GM12864 (cell line): ENCODE results near the gene PIN1.
"Not testable (repeated sequence)": the region's sequence is repeated elsewhere in the genome, so short reads cannot be mapped to it uniquely, and the experiment has no call there.

Source experiments
- DNase-seq: peaks from one replicate; pipeline ENCODE4 v3.0.0-alpha.2; 2011; ENCODE audit warnings: low read depth
- H3K4me3 ChIP-seq: 2 replicates; pipeline ENCODE4 v1.5.1; 2011; ENCODE audit warnings: mild to moderate bottlenecking, low read depth, low read length, control low read depth
- CTCF ChIP-seq: IDR thresholded peaks from 2 replicates; pipeline ENCODE4 v1.5.1; 2011; ENCODE audit warnings: low read depth, mild to moderate bottlenecking, moderate library complexity, low read length, control low read depth, inconsistent platforms; ENCODE audit errors: missing control alignments

PIN1 gene

GRCh38 chr19:9834726-9835506 is at the start of gene PIN1:
Gene PIN1 (plus strand): TSS chr19:9835318. CDS start chr19:9835345, 27 bp downstream.
- TF ChIP-seq CTCF, result peak; percentile 36
- DNase-seq, result peak; percentile 94
- H3K4me3 ChIP-seq, result peak within 1 kb of the TSS; percentile 97

- peak overlapping the region; percentile 79 for H3K4me3 ChIP-seq
- peak; percentile 84 for DNase-seq
- no peak for TF ChIP-seq CTCF
These were observed 49.5 kb upstream of the PIN1 start for GRCh38 chr19:9785367-9786331.

- no peak for TF ChIP-seq CTCF
- peak overlapping the region; percentile 79 for H3K4me3 ChIP-seq
These were observed 48.8 kb upstream of the PIN1 start for GRCh38 chr19:9786342-9786741.

GRCh38 chr19:9786819-9787218 is 48.3 kb upstream of the PIN1 start:
- no peak for TF ChIP-seq CTCF
- DNase-seq, result no peak
- no peak overlapping the region; the same call in 1 of the 2 replicates for H3K4me3 ChIP-seq

More at GRCh38 chr19:9786342-9786741, 48.8 kb upstream of the PIN1 start:
- no peak for DNase-seq

- not testable (repeated sequence) for DNase-seq, H3K4me3 ChIP-seq
These were observed 46.5 kb upstream of the PIN1 start for GRCh38 chr19:9788604-9789003.

GRCh38 chr19:9789066-9789465 is 46.1 kb upstream of the PIN1 start:
- DNase-seq, result no peak
- no peak for TF ChIP-seq CTCF
- H3K4me3 ChIP-seq, result no peak overlapping the region

- DNase-seq, H3K4me3 ChIP-seq: not testable (repeated sequence)
These were observed 45.5 kb upstream of the PIN1 start for GRCh38 chr19:9789579-9789978.

GRCh38 chr19:9791073-9791367 is 44.1 kb upstream of the PIN1 start:
- H3K4me3 ChIP-seq, result peak overlapping the region; percentile 52; the same call in 1 of the 2 replicates
- not testable (repeated sequence) for DNase-seq
